Airway epithelial cell (primary cell): Measurements from ENCODE around the gene THPO. TPM values are rescaled to one million over a fixed set of nuclear protein-coding genes. Genes with fewer than 3 reads are reported as not detected.

ENCODE experiments used
- total RNA-seq: library from RNA; depleted of rRNA; stranded (reverse); fragments of >200 nt; gene quantifications from 2 replicates; pipeline ENCODE4 v1.2.3, GENCODE V29; 2015

Gene THPO
- not detected in 2 replicates for total RNA-seq

GRCh38 chr3:184377882-184378445 is at the start of gene THPO:
Gene THPO, minus strand, starts transcription at chr3:184378207. Its CDS starts 1,948 bp downstream, at chr3:184376259.

GRCh38 chr3:184379358-184380184 is 1.6 kb upstream of the THPO start, which contains the start of gene CHRD:
Gene CHRD, plus strand, starts transcription at chr3:184380054. Its CDS starts 265 bp downstream, at chr3:184380319.

GRCh38 chr3:184361532-184361931 is 16.5 kb downstream of the THPO start, which contains the start of the genes CLCN2 and POLR2H:
Gene CLCN2, minus strand, starts transcription at chr3:184361605. Its CDS starts 126 bp downstream, at chr3:184361479.
Gene POLR2H, plus strand, starts transcription at chr3:184361710. Its CDS starts 1,783 bp downstream, at chr3:184363493.

GRCh38 chr3:184337399-184337714 is 40.6 kb downstream of the THPO start, which contains the start of gene FAM131A:
Gene FAM131A, plus strand, starts transcription at chr3:184337600. Its CDS starts 31 bp downstream, at chr3:184337631.

Other genes starting within 250 kb of the THPO start
- 25.4 and 40.7 TPM in 2 replicates for gene EIF2B5, start 242.8 kb downstream of the THPO start, total RNA-seq
- 21.9 and 30.9 TPM in 2 replicates for gene DVL3, start 222.8 kb downstream of the THPO start, total RNA-seq
- 249 and 343 TPM in 2 replicates for gene AP2M1, start 203.4 kb downstream of the THPO start, total RNA-seq
- gene ABCF3, start 192.0 kb downstream of the THPO start, total RNA-seq: 37.8 and 40.1 TPM in 2 replicates
- gene VWA5B2, start 148.6 kb downstream of the THPO start, total RNA-seq: not detected in 2 replicates
- 82.5 and 89.1 TPM in 2 replicates for gene ALG3, start 129.2 kb downstream of the THPO start, total RNA-seq
- 16.6 and 19.6 TPM in 2 replicates for gene EEF1AKMT4, start 128.5 kb downstream of the THPO start, total RNA-seq
- gene CAMK2N2, start 116.7 kb downstream of the THPO start, total RNA-seq: 0.07 TPM in 1 of 2 replicates, not detected in the other
- gene ECE2, start 102.2 kb downstream of the THPO start, total RNA-seq: not detected in 2 replicates
- 478 and 595 TPM in 2 replicates for gene PSMD2, start 79.0 kb downstream of the THPO start, total RNA-seq
- 479 and 515 TPM in 2 replicates for gene EIF4G1, start 63.6 kb downstream of the THPO start, total RNA-seq
- gene FAM131A, start 40.6 kb downstream of the THPO start, total RNA-seq: 24.9 and 36.7 TPM in 2 replicates
- gene CLCN2, start 16.6 kb downstream of the THPO start, total RNA-seq: 6.4 and 7.9 TPM in 2 replicates
- gene POLR2H, start 16.5 kb downstream of the THPO start, total RNA-seq: 114 and 182 TPM in 2 replicates
- gene CHRD, start 1.8 kb upstream of the THPO start, total RNA-seq: not detected in 2 replicates
- 12.3 and 23.4 TPM in 2 replicates for gene EPHB3, start 183.6 kb upstream of the THPO start, total RNA-seq